HEK293 (cell line): ENCODE results near the gene STXBP4.

ENCODE experiments used
- ZBTB48 ChIP-seq: fragments of 450-650 bp; formaldehyde crosslinking; IDR thresholded peaks from 2 replicates; pipeline ENCODE4 v1.5.1; 2016; ENCODE audit warnings: missing biosample characterization, missing genetic modification characterization
- TF ChIP-seq, protein P1 (sequence below): fragments of 450-650 bp; formaldehyde crosslinking; IDR thresholded peaks from 2 replicates; pipeline ENCODE4; 2016; ENCODE audit warnings: missing biosample characterization, missing genetic modification characterization

DNA sequence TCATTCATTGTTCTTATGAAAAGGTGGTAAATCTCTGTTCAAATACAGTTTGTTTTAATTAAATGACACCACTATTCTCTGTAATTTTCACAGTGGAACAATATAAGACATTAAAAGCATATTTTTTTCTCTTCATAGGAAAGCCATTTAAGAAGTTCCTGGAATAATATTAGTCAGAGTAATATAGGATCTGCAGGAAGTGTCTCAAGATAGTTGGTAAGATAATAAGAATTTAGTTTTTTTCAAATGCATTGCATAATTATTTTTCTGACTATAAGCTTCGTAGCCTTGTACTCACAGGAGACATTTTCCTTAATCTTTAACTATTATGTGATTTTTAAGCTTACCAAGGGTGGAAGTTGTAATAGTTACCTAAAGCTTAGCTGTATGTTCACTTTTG lies 16.9 kb downstream of the STXBP4 start:
- TF ChIP-seq, protein P1, sequence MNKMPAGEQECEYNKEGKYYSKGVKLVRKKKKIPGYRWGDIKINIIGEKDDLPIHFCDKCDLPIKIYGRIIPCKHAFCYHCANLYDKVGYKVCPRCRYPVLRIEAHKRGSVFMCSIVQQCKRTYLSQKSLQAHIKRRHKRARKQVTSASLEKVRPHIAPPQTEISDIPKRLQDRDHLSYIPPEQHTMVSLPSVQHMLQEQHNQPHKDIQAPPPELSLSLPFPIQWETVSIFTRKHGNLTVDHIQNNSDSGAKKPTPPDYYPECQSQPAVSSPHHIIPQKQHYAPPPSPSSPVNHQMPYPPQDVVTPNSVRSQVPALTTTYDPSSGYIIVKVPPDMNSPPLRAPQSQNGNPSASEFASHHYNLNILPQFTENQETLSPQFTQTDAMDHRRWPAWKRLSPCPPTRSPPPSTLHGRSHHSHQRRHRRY, result no peak
- TF ChIP-seq ZBTB48 (tag by site-specific recombination), result no peak
